OCI-LY3 (cell line): Measurements from ENCODE around the gene CHST11.

Experiments used
- H2AFZ ChIP-seq: fragments of 200-600, 300-600 bp; shearing (Covaris generic); 2 replicates; pipeline ENCODE4 v1.6.0; 2014; ENCODE audit warnings: antibody characterized with exemption, low read depth, low read length
- H3K27ac ChIP-seq: fragments of 200-600, 300-600 bp; sonication (generic); 2 replicates; pipeline ENCODE4 v1.5.1; 2014; ENCODE audit warnings: mild to moderate bottlenecking, low read length, moderate library complexity, mixed read lengths
- H3K27me3 ChIP-seq: fragments of 200-600, 300-600 bp; sonication (generic); 2 replicates; pipeline ENCODE4 v1.6.1; 2014; ENCODE audit warnings: low read depth, low read length, mixed read lengths
- H3K36me3 ChIP-seq: fragments of 200-600, 300-600 bp; sonication (generic); replicated peaks from 2 replicates; pipeline ENCODE3; 2014; ENCODE audit warnings: low read depth, low read length, mixed read lengths
- H3K4me1 ChIP-seq: fragments of 300-600, 200-600 bp; sonication (generic); 2 replicates; pipeline ENCODE4 v1.6.1; 2014; ENCODE audit warnings: low read length, mixed read lengths
- H3K4me2 ChIP-seq: fragments of 200-600, 300-600 bp; sonication (generic); 2 replicates; pipeline ENCODE4 v1.6.1; 2014; ENCODE audit warnings: low read length, mixed read lengths
- H3K4me3 ChIP-seq: fragments of 300-600, 200-600 bp; sonication (generic); 2 replicates; pipeline ENCODE4 v1.5.1; 2014; ENCODE audit warnings: antibody characterized with exemption, mild to moderate bottlenecking, low read length, moderate library complexity
- H3K79me2 ChIP-seq: fragments of 300-600, 200-600 bp; shearing (Covaris generic); 2 replicates; pipeline ENCODE4 v1.6.1; 2014; ENCODE audit warnings: mild to moderate bottlenecking, low read length, mixed read lengths
- H3K9ac ChIP-seq: fragments of 300-600, 200-600 bp; shearing (Covaris generic); 2 replicates; pipeline ENCODE4 v1.6.0; 2014; ENCODE audit warnings: mild to moderate bottlenecking, low read length, moderate library complexity
- H3K9me3 ChIP-seq: fragments of 200-600, 300-600 bp; shearing (Covaris generic); 2 replicates; pipeline ENCODE4 v1.6.1; 2014; ENCODE audit warnings: low read length, mixed read lengths; ENCODE audit not compliant: insufficient read depth
- H4K20me1 ChIP-seq: fragments of 200-600, 300-600 bp; sonication (generic); 2 replicates; pipeline ENCODE4 v1.6.1; 2016; ENCODE audit warnings: low read length, mixed read lengths; ENCODE audit not compliant: insufficient read depth
- CTCF ChIP-seq: fragments of 200-600, 300-600 bp; sonication (generic); IDR thresholded peaks from 2 replicates; pipeline ENCODE4 v1.5.1; 2014; ENCODE audit warnings: antibody characterized with exemption, low read length, low read depth
- EZH2phosphoT487 ChIP-seq: fragments of 200-600 bp; shearing (Covaris generic); IDR thresholded peaks from 2 replicates; pipeline ENCODE4 v1.6.1; 2018; ENCODE audit warnings: antibody characterized with exemption, mixed run types, low read depth

Gene CHST11

GRCh38 chr12:104510145-104510872 lies 53.6 kb downstream of the CHST11 start:
- H3K4me3 ChIP-seq, result no peak overlapping the region
- peaks cover 3% of the 10 kb centered on the region; the same call in 1 of the 2 replicates for H4K20me1 ChIP-seq
- H3K36me3 ChIP-seq, result no peaks in the 10 kb centered on the region
- no peak overlapping the region for H3K9ac ChIP-seq
- TF ChIP-seq CTCF (no peak), EZH2phosphoT487 (no peak)
- no peak overlapping the region for H3K4me2 ChIP-seq
- no peak overlapping the region for H3K27ac ChIP-seq
- H3K4me1 ChIP-seq, result peaks cover 7% of the 10 kb centered on the region
- no peaks in the 10 kb centered on the region for H3K9me3 ChIP-seq
- no peaks in the 10 kb centered on the region; the same call in 1 of the 2 replicates for H3K27me3 ChIP-seq
- H2AFZ ChIP-seq, result no peak overlapping the region
- no peaks in the 10 kb centered on the region for H3K79me2 ChIP-seq

- Histone ChIP-seq H3K4me3 (no peak overlapping the region), H4K20me1 (peaks cover 3% of the 10 kb centered on the region; the same call in 1 of the 2 replicates), H2AFZ (no peak overlapping the region), H3K4me2 (no peak overlapping the region), H3K27ac (no peak overlapping the region), H3K36me3 (no peaks in the 10 kb centered on the region), H3K9ac (no peak overlapping the region), H3K4me1 (peaks cover under 1% of the 10 kb centered on the region; the same call in 1 of the 2 replicates), H3K79me2 (no peaks in the 10 kb centered on the region), H3K27me3 (no peaks in the 10 kb centered on the region; the same call in 1 of the 2 replicates), H3K9me3 (no peaks in the 10 kb centered on the region)
- TF ChIP-seq CTCF, result no peak
- TF ChIP-seq EZH2phosphoT487, result no peak
Observed at GRCh38 chr12:104510873-104511440, 54.2 kb downstream of the CHST11 start.

GRCh38 chr12:104513681-104514080 lies 56.9 kb downstream of the CHST11 start:
- H3K27ac ChIP-seq, result no peak overlapping the region
- no peak overlapping the region for H3K4me2 ChIP-seq
- H3K9me3 ChIP-seq, result no peaks in the 10 kb centered on the region
- no peak overlapping the region for H3K9ac ChIP-seq
- H3K4me3 ChIP-seq, result no peak overlapping the region
- H3K79me2 ChIP-seq, result no peaks in the 10 kb centered on the region
- no peaks in the 10 kb centered on the region for H3K27me3 ChIP-seq
- no peaks in the 10 kb centered on the region for H3K4me1 ChIP-seq
- H2AFZ ChIP-seq, result no peak overlapping the region
- no peaks in the 10 kb centered on the region for H3K36me3 ChIP-seq
- TF ChIP-seq CTCF, result no peak
- peaks cover 3% of the 10 kb centered on the region; the same call in 1 of the 2 replicates for H4K20me1 ChIP-seq

- no peak for TF ChIP-seq CTCF
- Histone ChIP-seq H3K4me2 (no peak overlapping the region), H2AFZ (no peak overlapping the region), H3K4me3 (no peak overlapping the region), H4K20me1 (peaks cover 3% of the 10 kb centered on the region; the same call in 1 of the 2 replicates), H3K36me3 (no peaks in the 10 kb centered on the region), H3K79me2 (no peaks in the 10 kb centered on the region), H3K4me1 (no peaks in the 10 kb centered on the region), H3K9ac (no peak overlapping the region), H3K27ac (no peak overlapping the region), H3K9me3 (no peaks in the 10 kb centered on the region), H3K27me3 (no peaks in the 10 kb centered on the region)
Observed at GRCh38 chr12:104514092-104514810, 57.5 kb downstream of the CHST11 start.
